MCF 10A (cell line): ENCODE measurements around the gene KCNIP1. TPM values are rescaled to one million over a fixed set of nuclear protein-coding genes. Genes with fewer than 3 reads are reported as not detected.

Experiments used
- BruUV-seq: library from RNA; stranded (reverse); fragments of 400-500 nt; replicated peaks from 2 replicates; lab custom pipeline; 2021; lab: Mats Ljungman, UMichigan
- CTCF ChIA-PET: fragments of 300-600 bp; sonication (Branson Sonifier 250); formaldehyde crosslinking; extraction: SDS; loops from one replicate; lab custom pipeline; 2021; ENCODE audit warnings: antibody characterized with exemption, inconsistent platforms; lab: Yijun Ruan, JAX
- POLR2A ChIA-PET: fragments of 300-600, 350-650 bp; sonication (Branson Sonifier 250); formaldehyde crosslinking; extraction: SDS; loops from one replicate; lab custom pipeline; 2020; ENCODE audit warnings: antibody characterized with exemption, inconsistent platforms; lab: Yijun Ruan, JAX
- DNase-seq: peaks from one replicate; pipeline ENCODE4 v3.0.0-alpha.2; 2018; ENCODE audit not compliant: unreplicated experiment
- H3K27ac Mint-ChIP-seq: one replicate; pipeline ENCODE4 v1.8.0; 2022; ENCODE audit warnings: mild to moderate bottlenecking, low read depth, mixed read lengths; ENCODE audit not compliant: unreplicated experiment
- H3K27me3 Mint-ChIP-seq: one replicate; pipeline ENCODE4 v1.8.0; 2022; ENCODE audit warnings: mixed read lengths; ENCODE audit not compliant: insufficient read depth, unreplicated experiment
- H3K36me3 Mint-ChIP-seq: one replicate; pipeline ENCODE4 v1.8.0; 2022; ENCODE audit warnings: mild to moderate bottlenecking, moderate library complexity, mixed read lengths; ENCODE audit not compliant: insufficient read depth, unreplicated experiment
- H3K4me1 Mint-ChIP-seq: one replicate; pipeline ENCODE4 v1.8.0; 2022; ENCODE audit warnings: mixed read lengths; ENCODE audit not compliant: insufficient read depth, unreplicated experiment
- H3K4me3 Mint-ChIP-seq: one replicate; pipeline ENCODE4 v1.8.0; 2022; ENCODE audit warnings: mild to moderate bottlenecking, moderate library complexity, mixed read lengths; ENCODE audit not compliant: unreplicated experiment
- H3K9me3 Mint-ChIP-seq: one replicate; pipeline ENCODE4 v1.8.0; 2022; ENCODE audit warnings: mixed read lengths; ENCODE audit not compliant: unreplicated experiment
- CTCF ChIP-seq: fragments of 200-600 bp; IDR thresholded peaks from one replicate; pipeline ENCODE4 v1.8.0; 2022; ENCODE audit warnings: antibody characterized with exemption, mild to moderate bottlenecking; ENCODE audit not compliant: unreplicated experiment
- intact Hi-C: fragments of 100-400 bp; cut with micrococcal nuclease; formaldehyde crosslinking; loops from 2 replicates; pipeline ENCODE4 v1.14.1; 2022
- total RNA-seq: library from RNA; stranded (reverse); gene quantifications from 2 replicates; pipeline ENCODE4 v1.2.3, GENCODE V29; 2022

KCNIP1 gene
- total RNA-seq, 1 experiment from 2014 or later = not detected

DNA sequence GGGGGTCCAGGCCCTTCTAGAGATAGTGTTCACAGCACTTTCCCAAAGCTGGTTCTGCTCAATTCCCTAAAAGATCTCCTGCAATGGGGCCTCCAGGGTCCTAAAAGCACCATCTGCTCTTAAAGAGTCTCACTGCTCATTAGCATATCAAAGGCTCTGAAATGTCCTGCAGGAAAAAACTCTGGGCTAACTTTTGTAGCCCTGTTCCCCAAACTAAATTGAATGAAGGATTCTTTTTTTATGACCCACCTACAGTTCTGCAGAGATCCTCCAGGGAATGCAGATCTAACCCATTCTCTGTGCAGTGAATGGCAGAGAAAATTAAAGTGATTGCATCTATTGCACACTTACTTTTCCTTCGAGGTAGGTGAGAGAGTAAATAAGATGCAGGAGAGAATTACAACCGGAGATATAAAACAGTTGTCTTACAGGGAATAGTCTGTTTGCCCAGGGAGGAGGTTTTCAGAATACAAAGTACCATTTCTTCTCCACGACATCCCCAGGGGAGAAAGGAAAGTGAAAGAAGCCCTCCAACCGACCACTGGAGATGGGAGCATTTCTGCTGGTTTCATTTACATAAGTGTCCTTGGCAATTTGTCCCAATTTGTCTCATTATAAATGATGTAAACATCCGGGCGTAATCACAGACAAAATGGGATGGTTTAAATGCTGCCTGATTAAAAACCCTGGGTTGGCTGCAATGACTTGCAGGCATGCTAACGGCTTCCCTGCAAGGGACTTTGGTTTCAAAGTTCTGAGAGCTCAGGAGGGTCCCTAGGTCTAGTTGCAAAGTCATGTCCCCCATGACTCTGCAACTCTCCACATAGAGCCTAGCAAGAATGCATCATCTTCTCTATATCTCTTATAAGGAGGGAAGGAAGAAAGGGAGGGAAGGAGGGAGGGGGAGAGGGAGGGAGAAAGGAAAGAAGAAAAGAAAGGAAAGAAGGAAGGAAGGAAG lies 114.0 kb downstream of the KCNIP1 start:
- TF ChIP-seq CTCF = no peak
- ChIA-PET POLR2A (no interaction called here), CTCF (interaction anchor here (0.6 to 19.0 kb wide), 7 partner anchors 18 to 394 kb away, joined by 3 to 418 read pairs (median 132); no protein-coding TSS in a partner anchor)
- no peaks in the 10 kb centered on the region for H3K36me3 Mint-ChIP-seq
- peaks cover 22% of the 10 kb centered on the region for H3K27me3 Mint-ChIP-seq
- no peak overlapping the region for H3K4me3 Mint-ChIP-seq
- H3K4me1 Mint-ChIP-seq = peaks cover 22% of the 10 kb centered on the region
- intact Hi-C loops = no loop called here
- H3K27ac Mint-ChIP-seq = no peak overlapping the region
- BruUV-seq = no TSS peak
- DNase-seq = no peak
- no peaks in the 10 kb centered on the region for H3K9me3 Mint-ChIP-seq

DNA sequence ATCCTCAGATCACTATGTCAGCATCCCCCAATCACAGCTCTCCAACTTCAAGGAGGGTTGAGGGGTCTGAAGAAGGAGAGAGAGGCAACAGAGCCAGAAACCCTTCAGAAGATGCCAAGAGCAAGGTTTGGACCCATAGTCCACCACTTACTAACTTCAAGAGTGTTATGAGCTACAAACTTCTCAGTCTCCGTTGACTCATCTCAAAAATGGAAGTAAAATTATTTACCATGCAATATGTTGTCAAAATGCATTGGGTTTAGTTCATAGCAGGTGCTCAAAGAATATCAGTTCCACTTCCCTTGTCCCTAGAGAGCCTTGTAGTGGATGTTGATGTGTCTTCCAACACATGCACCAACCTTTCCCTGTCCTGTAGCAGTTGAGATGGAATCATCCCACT lies 116.0 kb downstream of the KCNIP1 start:
- Mint-ChIP-seq H3K36me3 (no peaks in the 10 kb centered on the region), H3K9me3 (no peaks in the 10 kb centered on the region), H3K4me3 (no peak overlapping the region), H3K4me1 (peaks cover 10% of the 10 kb centered on the region), H3K27me3 (peaks cover 34% of the 10 kb centered on the region), H3K27ac (no peak overlapping the region)
- TF ChIP-seq CTCF = no peak
- intact Hi-C loops = no loop called here
- BruUV-seq = no TSS peak
- CTCF ChIA-PET = interaction anchor here (0.6 to 19.0 kb wide), 11 partner anchors 16 to 404 kb away, joined by 3 to 418 read pairs (median 8); no protein-coding TSS in a partner anchor
- no peak for DNase-seq
- POLR2A ChIA-PET = no interaction called here

- Mint-ChIP-seq H3K27me3 (peaks cover 35% of the 10 kb centered on the region), H3K4me1 (no peaks in the 10 kb centered on the region), H3K27ac (no peak overlapping the region), H3K9me3 (no peaks in the 10 kb centered on the region), H3K36me3 (no peaks in the 10 kb centered on the region), H3K4me3 (no peak overlapping the region)
- DNase-seq = no peak
- ChIA-PET POLR2A (no interaction called here), CTCF (interaction anchor here (0.6 to 19.0 kb wide), 29 partner anchors 10 to 925 kb away, joined by 3 to 418 read pairs (median 4); no protein-coding TSS in a partner anchor)
- intact Hi-C loops = loop anchor here (1.0 kb wide), 4 partner anchors 19 to 397 kb away; no protein-coding TSS in a partner anchor
- BruUV-seq = no TSS peak
- no peak for TF ChIP-seq CTCF
Measured at GRCh38 chr5:170622933-170623332, 119.1 kb downstream of the KCNIP1 start.

GRCh38 chr5:170623576-170624181 lies 119.9 kb downstream of the KCNIP1 start:
- ChIA-PET POLR2A (no interaction called here), CTCF (interaction anchor here (0.6 to 19.0 kb wide), 51 partner anchors 9 to 1550 kb away, joined by 3 to 418 read pairs (median 4); no protein-coding TSS in a partner anchor)
- TF ChIP-seq CTCF = peak; percentile 97
- no TSS peak for BruUV-seq
- peak; percentile 78 for DNase-seq
- Mint-ChIP-seq H3K4me3 (no peak overlapping the region), H3K4me1 (no peaks in the 10 kb centered on the region), H3K27ac (no peak overlapping the region), H3K9me3 (no peaks in the 10 kb centered on the region), H3K27me3 (peaks cover 27% of the 10 kb centered on the region), H3K36me3 (no peaks in the 10 kb centered on the region)
- intact Hi-C loops = loop anchor here (1.0 kb wide), 4 partner anchors 19 to 397 kb away; no protein-coding TSS in a partner anchor
